Measurements from ENCODE around the gene ANKRD40CL. TPM values are rescaled to one million over a fixed set of nuclear protein-coding genes. Genes with fewer than 3 reads are reported as not detected.

Gene ANKRD40CL
- total RNA-seq, 2 experiments from 2014 or later = not detected

DNA sequence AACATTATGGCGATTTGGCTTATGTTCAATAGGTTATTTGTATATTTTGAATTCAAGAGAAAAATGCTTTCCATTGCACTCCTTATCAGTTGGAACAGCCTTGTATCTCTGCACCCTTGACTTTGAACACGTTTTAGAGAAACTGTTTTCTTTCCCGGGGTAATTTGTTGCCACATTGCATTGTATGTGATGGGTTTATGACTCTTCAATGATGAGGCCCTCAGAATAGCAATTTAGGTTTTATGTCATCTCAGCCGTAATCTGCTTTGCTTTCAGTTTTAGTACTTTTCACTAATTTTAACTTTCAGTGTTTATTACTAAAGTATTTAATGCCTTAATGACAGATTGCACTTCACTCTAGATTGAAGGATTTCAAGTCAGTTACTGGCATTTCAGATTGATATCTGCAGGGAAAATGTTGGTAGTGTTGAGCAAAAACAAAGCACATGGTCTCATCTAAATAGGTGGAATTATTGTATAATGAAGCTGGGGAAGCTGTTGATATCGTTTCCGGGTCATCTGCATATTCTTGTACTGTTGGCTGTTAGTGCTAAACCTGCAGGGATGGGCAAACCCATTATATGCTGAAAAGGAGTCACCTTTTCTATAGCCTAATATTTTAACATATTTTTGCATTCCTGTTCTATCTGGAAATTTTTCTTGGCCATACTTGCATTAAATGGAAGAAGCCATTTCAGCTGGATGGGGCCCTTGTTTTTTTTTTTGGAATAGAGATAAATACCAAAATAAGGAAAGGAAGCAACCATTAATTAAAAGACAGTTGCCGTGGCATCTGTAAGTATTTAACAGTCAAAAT, 45.9 kb downstream of the ANKRD40CL start:
- no peaks in the 10 kb centered on the region for H3K9me3 Mint-ChIP-seq
- intact Hi-C loops (cut with micrococcal nuclease) = loop anchor here (2.0 to 5.0 kb wide), 2 partner anchors 17 to 221 kb away; no protein-coding TSS in a partner anchor
- DNase-seq = no peak
- H3K27me3 Mint-ChIP-seq (ENCODE audit: low read depth) = no peaks in the 10 kb centered on the region
- H3K4me3 Mint-ChIP-seq = peak overlapping the region; percentile 97
- H3K4me1 Mint-ChIP-seq (ENCODE audit: low read depth) = peaks cover 35% of the 10 kb centered on the region
- peak overlapping the region; percentile 98 for H3K27ac Mint-ChIP-seq
- CTCF ChIA-PET = no interaction called here
- H3K36me3 Mint-ChIP-seq (ENCODE audit: low read depth) = peaks cover 18% of the 10 kb centered on the region

DNA sequence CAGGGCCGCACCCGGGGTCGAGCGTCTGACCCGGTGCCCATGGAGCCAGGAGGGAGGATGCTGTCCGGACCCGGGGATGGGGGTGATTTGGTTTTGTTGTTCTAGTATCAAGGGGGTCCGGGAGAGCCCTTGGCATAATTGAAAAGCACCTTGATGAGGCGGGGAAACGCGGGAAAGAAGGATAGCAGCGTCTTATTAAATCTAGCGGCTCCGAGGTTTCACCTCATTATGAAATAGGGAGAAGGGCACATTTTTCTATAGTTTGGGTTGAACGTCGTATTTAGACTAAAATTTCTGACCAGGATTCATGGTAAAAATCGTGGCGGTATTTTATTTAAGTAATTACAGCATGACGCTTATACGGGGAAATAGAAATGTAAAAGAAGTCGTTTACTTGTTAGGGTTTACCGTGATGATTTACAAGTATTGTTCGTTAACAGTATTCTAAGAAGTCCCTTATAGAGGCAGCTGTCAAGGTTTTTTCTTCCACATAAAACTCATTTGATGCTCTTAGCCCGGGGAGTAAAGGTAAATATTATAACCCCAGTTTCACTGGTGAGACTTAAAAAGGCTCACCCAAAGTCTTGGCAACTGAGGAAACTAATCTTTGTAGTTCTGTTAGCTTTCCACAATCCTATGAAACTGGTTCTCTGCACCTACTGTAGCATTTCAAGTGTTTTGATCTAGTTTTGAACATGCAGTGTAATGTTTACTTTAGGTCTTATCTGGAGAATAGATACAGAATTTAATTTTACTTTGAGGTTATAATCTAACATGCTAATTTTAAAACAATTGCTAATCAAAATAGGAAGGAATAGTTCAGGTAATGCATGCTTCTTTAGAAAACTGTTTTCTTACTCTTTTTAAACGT, 47.2 kb downstream of the ANKRD40CL start:
- Mint-ChIP-seq H3K4me3 (peak overlapping the region; percentile 97), H3K27me3 (ENCODE audit: low read depth) (no peaks in the 10 kb centered on the region), H3K36me3 (ENCODE audit: low read depth) (peaks cover 18% of the 10 kb centered on the region), H3K27ac (peak overlapping the region; percentile 98), H3K9me3 (no peaks in the 10 kb centered on the region), H3K4me1 (ENCODE audit: low read depth) (peaks cover 29% of the 10 kb centered on the region)
- no peak for DNase-seq
- CTCF ChIA-PET = no interaction called here
- intact Hi-C loops (cut with micrococcal nuclease) = loop anchor here (1.0 to 5.0 kb wide), 4 partner anchors 12 to 222 kb away; partner anchors contain the start of gene TOB1

DNA sequence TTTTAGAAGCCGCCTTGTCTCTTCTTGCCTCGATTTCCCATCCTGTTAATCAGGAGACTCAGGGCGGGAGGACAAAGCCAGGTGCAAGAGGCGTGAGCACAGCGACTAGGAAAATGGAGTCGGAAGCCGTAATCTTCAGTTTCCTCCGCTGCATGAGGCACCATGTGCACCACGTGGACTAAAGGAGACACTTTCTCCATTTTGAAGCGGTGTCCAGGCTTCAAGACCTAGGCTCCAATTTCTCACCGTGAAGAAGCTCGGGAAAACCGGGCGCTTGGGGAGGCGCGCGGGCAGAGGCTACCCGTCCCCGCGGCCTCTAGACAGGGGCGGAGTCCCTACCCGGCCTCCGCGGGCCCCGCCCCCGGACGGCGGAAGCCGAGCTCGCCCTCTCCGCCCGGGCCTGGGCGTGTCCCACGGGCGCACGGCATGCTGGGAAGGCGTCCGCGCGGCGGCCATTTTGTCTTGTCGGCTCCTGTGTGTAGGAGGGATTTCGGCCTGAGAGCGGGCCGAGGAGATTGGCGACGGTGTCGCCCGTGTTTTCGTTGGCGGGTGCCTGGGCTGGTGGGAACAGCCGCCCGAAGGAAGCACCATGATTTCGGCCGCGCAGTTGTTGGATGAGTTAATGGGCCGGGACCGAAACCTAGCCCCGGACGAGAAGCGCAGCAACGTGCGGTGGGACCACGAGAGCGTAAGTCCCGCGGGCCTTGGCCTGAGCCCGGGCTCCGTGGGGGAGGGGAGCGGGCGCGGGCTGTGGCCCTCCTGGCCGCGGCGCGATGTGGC, 48.0 kb downstream of the ANKRD40CL start, which contains the start of gene LUC7L3:
TSS of gene LUC7L3 (plus strand) at position 460 of the 780 bp plus-strand sequence. CDS start at position 590, 130 bp downstream.
- H3K9me3 Mint-ChIP-seq = no peaks in the 10 kb centered on the region
- H3K36me3 Mint-ChIP-seq (ENCODE audit: low read depth) = peaks cover 13% of the 10 kb centered on the region
- H3K27ac Mint-ChIP-seq = peak within 1 kb of the TSS; percentile 98
- peak within 1 kb of the TSS; percentile 97 for H3K4me3 Mint-ChIP-seq
- intact Hi-C loops (cut with micrococcal nuclease) = loop anchor here (1.0 kb wide), 2 partner anchors 11 to 147 kb away; partner anchors contain the start of gene TOB1
- CTCF ChIA-PET = no interaction called here
- peak; percentile 95 for DNase-seq
- no peaks in the 10 kb centered on the region for H3K27me3 Mint-ChIP-seq (ENCODE audit: low read depth)
- H3K4me1 Mint-ChIP-seq (ENCODE audit: low read depth) = peaks cover 25% of the 10 kb centered on the region

DNA sequence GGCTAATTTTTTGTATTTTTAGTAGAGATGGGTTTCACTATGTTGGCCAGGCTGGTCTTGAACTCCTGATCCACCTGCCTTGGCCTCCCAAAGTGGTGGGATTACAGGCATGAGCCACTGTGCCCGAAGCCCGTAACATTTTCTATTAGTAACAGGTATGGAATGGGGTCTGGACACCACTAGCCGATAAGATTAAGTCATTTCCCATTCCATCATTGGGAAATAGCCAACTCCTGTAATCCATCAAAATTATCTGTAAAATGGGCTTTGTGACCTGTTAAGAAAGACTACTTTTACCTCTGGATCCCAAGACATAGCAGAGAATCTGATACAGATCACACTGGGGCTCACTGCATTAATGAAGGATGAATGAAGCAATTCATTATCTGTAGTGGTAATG, 51.8 kb downstream of the ANKRD40CL start:
- Mint-ChIP-seq H3K27ac (no peak overlapping the region), H3K4me1 (ENCODE audit: low read depth) (peaks cover 4% of the 10 kb centered on the region), H3K9me3 (no peaks in the 10 kb centered on the region), H3K27me3 (ENCODE audit: low read depth) (no peaks in the 10 kb centered on the region), H3K4me3 (no peak overlapping the region), H3K36me3 (ENCODE audit: low read depth) (peaks cover 2% of the 10 kb centered on the region)
- DNase-seq = no peak
- CTCF ChIA-PET = interaction anchor here (0.6 kb wide), 1 partner anchor 11 kb away, joined by 3 read pairs; no protein-coding TSS in a partner anchor
- intact Hi-C loops (cut with micrococcal nuclease) = no loop called here

DNA sequence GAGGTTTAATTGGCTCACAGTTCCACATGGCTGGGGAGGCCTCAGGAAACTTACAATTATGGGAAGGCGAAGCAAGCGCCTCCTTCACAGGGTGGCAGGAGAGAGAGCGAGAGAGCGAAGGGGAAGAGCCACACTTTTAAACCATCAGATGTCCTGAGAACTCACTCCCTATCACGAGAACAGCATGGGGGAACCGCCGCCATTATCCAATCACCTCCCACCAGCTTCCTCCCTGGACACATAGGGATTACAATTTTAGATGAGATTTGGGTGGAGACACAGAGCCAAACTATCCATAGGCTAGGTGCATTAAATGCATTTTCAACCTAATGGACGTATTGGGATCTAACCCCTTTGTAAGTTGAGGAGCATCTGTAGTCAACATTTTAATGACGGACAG, 54.7 kb downstream of the ANKRD40CL start:
- Mint-ChIP-seq H3K9me3 (no peaks in the 10 kb centered on the region), H3K27ac (no peak overlapping the region)
- intact Hi-C loops (cut with micrococcal nuclease) = no loop called here

More for the DNA sequence above, 54.7 kb downstream of the ANKRD40CL start:
- peaks cover 15% of the 10 kb centered on the region for H3K4me1 Mint-ChIP-seq (ENCODE audit: low read depth)
- CTCF ChIA-PET = interaction anchor here (0.8 kb wide), 1 partner anchor 63 kb away, joined by 3 read pairs; no protein-coding TSS in a partner anchor
- no peaks in the 10 kb centered on the region for H3K36me3 Mint-ChIP-seq (ENCODE audit: low read depth)
- H3K27me3 Mint-ChIP-seq (ENCODE audit: low read depth) = no peaks in the 10 kb centered on the region
- DNase-seq = no peak
- H3K4me3 Mint-ChIP-seq = no peak overlapping the region

Small RNA genes lying within 50 kb of the gene (microRNA-seq; reads per million reads assigned to microRNA genes)
- not detected for gene MIR8059 (ENCODE audit: borderline microRNAs expressed, borderline replicate concordance)

Other genes starting within 250 kb of the ANKRD40CL start
- not detected for gene EPN3, start 234.8 kb downstream of the ANKRD40CL start, total RNA-seq
- 10 to 100 TPM; 15.8 to 16.1 TPM for gene SPATA20, start 220.3 kb downstream of the ANKRD40CL start, total RNA-seq
- gene CACNA1G, start 206.8 kb downstream of the ANKRD40CL start, total RNA-seq = under 1 TPM; 0.22 to 0.24 TPM
- not detected for gene ABCC3, start 132.6 kb downstream of the ANKRD40CL start, total RNA-seq
- gene ANKRD40, start 59.6 kb downstream of the ANKRD40CL start, total RNA-seq = 10 to 100 TPM; 25.7 to 26.5 TPM
- gene LUC7L3, start 47.9 kb downstream of the ANKRD40CL start, total RNA-seq = 100 to 1,000 TPM; 120 to 136 TPM
- gene WFIKKN2, start 68.1 kb upstream of the ANKRD40CL start, total RNA-seq = not detected
- 10 to 100 TPM; 40.7 to 44.7 TPM for gene TOB1, start 98.8 kb upstream of the ANKRD40CL start, total RNA-seq